Measurements from ENCODE around the gene DOCK3.
A peak's percentile ranks its signal among the peaks of the same experiment; 100 is the strongest.
"Not testable (repeated sequence)": the region's sequence is repeated elsewhere in the genome, so short reads cannot be mapped to it uniquely, and the experiment has no call there.

Gene DOCK3

DNA sequence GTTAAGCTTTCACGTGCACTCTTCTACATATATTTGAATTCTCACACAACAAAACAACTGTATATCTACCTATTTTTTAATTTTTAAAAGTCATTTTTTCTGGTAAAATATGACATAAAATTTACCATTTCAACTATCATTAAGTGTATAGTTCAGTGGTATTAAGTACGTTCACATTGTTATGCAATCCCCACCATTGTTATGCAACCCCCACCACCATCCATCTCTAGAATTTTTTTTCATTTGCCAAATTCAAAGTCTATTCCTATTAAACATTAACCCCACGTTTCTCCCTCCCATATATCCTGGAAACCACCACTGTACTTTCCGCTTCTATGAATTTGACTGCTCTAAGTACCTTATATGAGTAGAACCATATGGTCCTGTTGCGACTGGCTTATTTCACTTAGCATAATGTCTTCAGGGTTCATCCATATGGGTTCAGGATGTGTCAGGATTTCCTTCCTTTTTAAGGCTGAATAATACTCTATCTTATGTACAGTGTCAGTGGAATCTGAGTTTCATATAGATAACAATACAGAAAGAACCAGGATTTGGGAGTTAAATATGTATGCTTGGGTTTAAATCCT lies 279.2 kb downstream of the DOCK3 start:
- H3K4me3 ChIP-seq (replicated peaks; ENCODE audit: insufficient read depth, low read length), result no peak overlapping the region

DNA sequence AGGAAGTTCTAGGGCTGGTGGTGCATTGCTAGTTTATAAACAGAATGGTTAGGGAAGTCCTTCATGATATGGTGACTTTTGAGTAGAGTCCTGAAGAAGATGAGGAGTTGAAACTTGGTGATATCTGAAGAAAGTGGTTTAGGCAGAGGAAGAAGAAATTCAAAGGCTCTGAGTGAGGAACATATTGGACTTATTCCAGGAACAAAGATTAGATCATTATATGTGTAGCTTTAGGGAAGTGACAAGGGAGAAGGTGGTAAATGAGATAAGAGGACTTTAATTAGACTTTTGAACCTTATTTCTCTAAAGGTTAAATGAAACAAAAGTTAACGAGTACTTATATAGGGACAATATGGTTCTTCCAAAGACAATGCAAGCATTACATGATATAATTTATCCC lies 286.7 kb downstream of the DOCK3 start:
- H3K27me3 ChIP-seq (ENCODE audit: insufficient read depth, poor library complexity, severe bottlenecking), result peaks cover 3% of the 10 kb centered on the region
- TF ChIP-seq GABPA (IDR thresholded peaks at IDR 0.05; ENCODE audit: low read depth) (no peak), CTCF (IDR thresholded peaks at IDR 0.05; ENCODE audit: insufficient read depth, low read length) (no peak), SPI1 (IDR thresholded peaks at IDR 0.05; ENCODE audit: borderline replicate concordance, low read depth) (no peak), REST (IDR thresholded peaks at IDR 0.05; ENCODE audit: insufficient replicate concordance, low read depth) (no peak), POLR2AphosphoS5 (IDR thresholded peaks at IDR 0.05; ENCODE audit: low read depth) (no peak)
- no peak for DNase-seq (ENCODE audit: low read depth in 1 of 2, low spot score in 1 of 2)
- no peak overlapping the region for H3K27ac ChIP-seq (replicated peaks)
- no peak overlapping the region for H3K4me3 ChIP-seq (replicated peaks; ENCODE audit: insufficient read depth, low read length)

More for the DNA sequence above, 279.2 kb downstream of the DOCK3 start:
- Histone ChIP-seq H3K27ac (replicated peaks) (no peak overlapping the region), H3K27me3 (ENCODE audit: insufficient read depth, poor library complexity, severe bottlenecking) (peaks cover 4% of the 10 kb centered on the region)
- no peak for TF ChIP-seq POLR2AphosphoS5 (IDR thresholded peaks at IDR 0.05; ENCODE audit: low read depth)
- TF ChIP-seq GABPA (IDR thresholded peaks at IDR 0.05; ENCODE audit: low read depth), result no peak
- no peak for TF ChIP-seq SPI1 (IDR thresholded peaks at IDR 0.05; ENCODE audit: borderline replicate concordance, low read depth)
- TF ChIP-seq CTCF (IDR thresholded peaks at IDR 0.05; ENCODE audit: insufficient read depth, low read length), result no peak
- TF ChIP-seq REST (IDR thresholded peaks at IDR 0.05; ENCODE audit: insufficient replicate concordance, low read depth), result no peak
- no peak for DNase-seq (ENCODE audit: low read depth in 1 of 2, low spot score in 1 of 2)

DNA sequence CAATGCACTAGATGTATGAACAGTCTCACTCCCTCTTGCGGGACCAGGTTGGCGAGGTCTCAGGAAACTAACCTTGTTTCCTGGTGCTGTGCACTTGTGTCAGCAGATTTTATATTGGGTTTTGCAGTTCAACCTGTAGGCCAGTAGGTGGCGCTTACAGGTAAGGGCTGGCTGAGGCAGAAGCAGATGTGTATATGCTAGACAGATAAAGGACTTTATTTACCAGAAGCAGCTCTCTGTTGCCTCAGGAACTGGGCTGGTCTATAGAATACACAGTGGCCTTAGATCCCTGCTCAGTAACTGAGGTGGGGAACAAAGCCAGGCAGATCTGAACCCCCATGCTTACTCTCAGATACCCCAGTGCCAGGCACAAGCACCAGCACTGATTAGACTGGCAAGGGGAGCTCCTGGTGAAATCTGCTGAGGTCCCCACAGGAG lies 296.8 kb downstream of the DOCK3 start:
- TF ChIP-seq CTCF (IDR thresholded peaks at IDR 0.05; ENCODE audit: insufficient read depth, low read length) (peak; percentile 76), GABPA (IDR thresholded peaks at IDR 0.05; ENCODE audit: low read depth) (no peak)
- peak; percentile 20 to 57 for DNase-seq (ENCODE audit: low read depth in 1 of 2, low spot score in 1 of 2)

DNA sequence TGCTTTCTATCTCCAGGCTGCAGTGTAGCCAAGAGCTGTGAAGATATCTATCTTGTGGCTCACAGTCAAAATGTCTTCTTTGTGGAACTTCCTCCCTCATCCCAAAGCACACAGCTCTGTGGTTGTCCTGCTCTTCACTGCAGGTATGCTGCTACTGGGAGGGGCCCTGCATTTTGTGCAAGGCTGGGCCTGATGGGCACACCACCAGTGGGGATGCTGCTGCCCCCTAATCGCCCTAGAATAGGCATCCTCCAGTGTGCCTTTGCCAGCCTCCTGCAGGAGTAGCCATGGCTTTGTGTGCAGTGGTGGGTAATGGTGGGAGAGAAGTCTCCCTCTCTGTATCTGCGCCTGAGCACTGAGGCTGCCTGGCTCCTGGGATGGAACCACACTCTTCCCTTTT lies 297.3 kb downstream of the DOCK3 start:
- no peak overlapping the region for H3K4me3 ChIP-seq (replicated peaks; ENCODE audit: insufficient read depth, low read length)
- no peak for DNase-seq (ENCODE audit: low read depth in 1 of 2, low spot score in 1 of 2)
- H3K27me3 ChIP-seq (ENCODE audit: insufficient read depth, poor library complexity, severe bottlenecking), result no peaks in the 10 kb centered on the region
- TF ChIP-seq SPI1 (IDR thresholded peaks at IDR 0.05; ENCODE audit: borderline replicate concordance, low read depth) (no peak), REST (IDR thresholded peaks at IDR 0.05; ENCODE audit: insufficient replicate concordance, low read depth) (no peak), POLR2AphosphoS5 (IDR thresholded peaks at IDR 0.05; ENCODE audit: low read depth) (no peak), CTCF (IDR thresholded peaks at IDR 0.05; ENCODE audit: insufficient read depth, low read length) (no peak), GABPA (IDR thresholded peaks at IDR 0.05; ENCODE audit: low read depth) (no peak)
- no peak overlapping the region for H3K27ac ChIP-seq (replicated peaks)

More for the DNA sequence above, 296.8 kb downstream of the DOCK3 start:
- no peaks in the 10 kb centered on the region for H3K27me3 ChIP-seq (ENCODE audit: insufficient read depth, poor library complexity, severe bottlenecking)
- H3K27ac ChIP-seq (replicated peaks), result no peak overlapping the region
- no peak overlapping the region for H3K4me3 ChIP-seq (replicated peaks; ENCODE audit: insufficient read depth, low read length)

GRCh38 chr3:50978586-50978985 lies 303.9 kb downstream of the DOCK3 start:
- H3K27me3 ChIP-seq (ENCODE audit: insufficient read depth, poor library complexity, severe bottlenecking); DNase-seq (ENCODE audit: low read depth in 1 of 2, low spot score in 1 of 2); H3K4me3 ChIP-seq (replicated peaks; ENCODE audit: insufficient read depth, low read length); H3K27ac ChIP-seq (replicated peaks): not testable (repeated sequence)

All from HL-60 (cell line).